Cardiac septum (tissue), 1 donor: ENCODE results near the gene CFAP65. TPM values are rescaled to one million over a fixed set of nuclear protein-coding genes. Genes with fewer than 3 reads are reported as not detected.
A peak's percentile ranks its signal among the peaks of the same experiment; 100 is the strongest.

Experiments used
- DNase-seq: peaks from one replicate; pipeline ENCODE4 v3.0.0-alpha.2; 2020; ENCODE audit warnings: low spot score
- intact Hi-C: fragments of 100-400 bp; cut with DNase I; formaldehyde crosslinking; loops from one replicate; pipeline ENCODE4 v1.14.0; 2022
- microRNA-seq: library from miRNA; unstranded; fragments of <30 nt; microRNA quantifications from one replicate; pipeline ENCODE4 v1.2.0, GENCODE V29; 2020
- total RNA-seq: library from RNA; stranded (reverse); fragmentation: NEBNext Ultra II Directional; extraction: Animal tissue kit (Norgen Biotek cat#: 25700); gene quantifications from one replicate; pipeline ENCODE4 v1.2.1, GENCODE V29; 2021
- donor health status: DM: no; HTN: no; CAD: no.

CFAP65 gene
- total RNA-seq, 1 donor from 2014 or later, result not detected

DNA sequence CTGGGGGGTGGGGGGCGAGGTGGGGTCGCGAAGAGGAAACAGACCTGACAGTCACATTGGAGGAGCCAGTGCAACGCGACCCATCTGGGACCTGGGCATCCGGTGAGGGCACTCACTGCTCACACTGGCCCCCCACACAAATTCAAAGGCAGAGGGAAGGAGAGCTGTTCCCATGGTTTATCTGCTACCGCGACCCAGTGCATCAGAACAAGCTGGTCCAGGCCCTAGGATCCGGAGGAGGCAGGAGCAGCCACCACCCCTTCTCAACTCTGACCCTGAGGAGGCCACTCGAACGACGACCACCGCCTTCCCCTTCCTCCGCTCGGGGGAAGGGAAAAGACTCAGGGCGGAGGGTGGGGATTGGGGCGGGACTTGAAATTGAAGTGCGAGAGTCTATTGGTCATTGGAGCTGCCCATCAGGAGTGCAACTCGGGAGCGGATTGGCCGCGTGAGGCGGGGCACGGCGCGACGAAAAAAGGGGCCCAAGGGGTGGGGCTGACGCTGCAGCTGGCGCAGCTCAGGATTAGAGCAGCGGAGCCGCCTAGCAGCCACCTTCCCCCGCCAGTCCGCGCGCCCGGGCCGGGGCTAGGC, 82.1 kb downstream of the CFAP65 start, which contains the start of gene CDK5R2:
CDK5R2 (plus strand) TSS at position 526 of the 591 bp plus-strand sequence. CDS start 155 bp downstream, outside the sequence.
- intact Hi-C loops, result no loop called here
- DNase-seq, result peak; percentile 81

GRCh38 chr2:218958276-218958675, 83.0 kb downstream of the CFAP65 start:
- DNase-seq, result peak; percentile 31
- intact Hi-C loops, result no loop called here

DNA sequence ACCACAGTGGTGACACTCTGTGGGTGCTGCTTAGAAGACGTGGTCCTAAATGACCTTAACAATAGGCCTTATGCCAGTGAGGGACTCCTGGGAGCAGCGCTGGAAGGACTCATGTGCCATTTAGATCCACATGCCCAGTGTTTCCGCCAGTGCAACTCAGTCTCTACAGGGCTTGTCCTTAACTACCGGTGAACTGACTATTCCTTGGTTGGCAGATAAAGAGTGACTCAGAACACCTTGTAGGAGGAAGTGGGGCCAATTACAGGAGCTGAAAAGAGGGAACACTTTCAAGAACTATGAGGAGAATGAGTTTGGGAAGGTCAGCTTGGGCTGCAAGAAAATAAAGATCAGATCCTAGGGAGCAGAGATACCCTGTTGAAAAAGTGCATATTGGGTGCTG, 83.6 kb downstream of the CFAP65 start:
- intact Hi-C loops, result no loop called here
- no peak for DNase-seq

DNA sequence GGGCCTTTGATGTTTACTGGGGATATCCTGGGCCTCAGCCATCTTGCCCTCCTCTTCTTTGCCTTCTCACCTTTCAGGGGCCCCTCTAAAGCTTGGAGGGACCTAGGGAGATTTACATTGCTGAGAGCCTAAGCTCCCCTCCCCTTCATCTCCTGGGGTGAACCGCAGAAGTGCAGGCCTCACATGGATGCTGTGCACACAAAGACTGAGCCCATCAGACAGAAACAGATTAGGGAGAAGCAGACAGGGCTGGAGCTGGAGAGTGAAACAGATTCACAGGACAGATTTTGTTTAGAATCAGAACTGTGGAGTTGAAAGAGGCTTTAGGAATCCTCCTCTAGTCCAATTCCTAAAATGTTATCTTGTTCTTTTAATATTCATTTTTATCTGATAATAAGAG, 85.3 kb downstream of the CFAP65 start:
- intact Hi-C loops, result no loop called here
- DNase-seq, result no peak

DNA sequence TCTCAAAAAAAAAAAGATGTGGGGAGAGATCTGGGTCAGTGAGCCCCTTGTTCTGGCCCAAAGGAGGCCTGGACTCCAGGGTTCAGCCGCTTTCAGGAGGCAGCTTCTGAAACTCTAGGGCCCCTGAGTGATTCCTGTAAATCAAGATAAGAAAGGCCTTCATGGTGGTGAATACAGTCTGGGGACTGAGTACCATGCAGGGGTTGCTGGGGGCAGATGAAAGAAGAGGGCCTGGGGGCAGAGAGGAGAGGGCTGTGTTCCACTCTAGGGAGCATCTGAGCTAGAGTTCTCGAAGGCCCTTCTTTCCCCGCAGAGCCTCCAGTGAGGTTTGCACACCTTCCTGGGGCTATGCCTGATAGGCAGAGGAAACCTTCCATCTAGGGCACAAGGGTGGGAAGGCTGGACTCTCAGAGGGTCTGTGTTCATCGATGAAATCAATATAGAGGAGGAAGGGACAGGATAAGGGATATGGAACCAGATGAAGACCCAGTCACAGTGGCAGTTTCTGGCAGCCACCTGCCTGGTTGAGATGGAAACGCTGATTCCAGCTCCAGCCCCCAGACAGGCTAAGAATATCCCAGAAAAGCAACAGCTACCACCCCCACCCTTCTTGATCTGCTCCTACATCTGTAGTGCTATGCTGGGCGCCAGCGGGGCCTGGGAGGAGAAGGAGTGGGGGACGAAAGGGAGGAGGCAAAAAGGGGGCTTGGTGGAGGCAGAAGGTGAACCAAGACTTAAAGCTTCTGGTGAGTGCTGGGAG, 86.6 kb downstream of the CFAP65 start:
- intact Hi-C loops, result no loop called here
- peak; percentile 22 for DNase-seq

GRCh38 chr2:218953366-218953954, 87.9 kb downstream of the CFAP65 start:
- peak; percentile 63 for DNase-seq
- intact Hi-C loops, result no loop called here

Small RNA genes within 50 kb of the gene (microRNA-seq; reads per million reads assigned to microRNA genes)
- not detected for gene MIR3131
- gene MIR375, result 30.7 reads per million, percentile 43 among the genes with 10 or more reads in this experiment

Other genes starting within 250 kb of the CFAP65 start
- 0.13 TPM for gene PRKAG3, start 209.7 kb downstream of the CFAP65 start, total RNA-seq
- 0.46 TPM for gene WNT6, start 181.7 kb downstream of the CFAP65 start, total RNA-seq
- gene WNT10A, start 160.7 kb downstream of the CFAP65 start, total RNA-seq, result not detected
- not detected for gene CDK5R2, start 81.8 kb downstream of the CFAP65 start, total RNA-seq
- gene FEV, start 56.3 kb downstream of the CFAP65 start, total RNA-seq, result not detected
- not detected for gene CRYBA2, start 48.1 kb downstream of the CFAP65 start, total RNA-seq
- not detected for gene IHH, start 19.4 kb upstream of the CFAP65 start, total RNA-seq
- 6.7 TPM for gene NHEJ1, start 119.3 kb upstream of the CFAP65 start, total RNA-seq
- gene SLC23A3, start 128.5 kb upstream of the CFAP65 start, total RNA-seq, result 0.48 TPM
- gene CNPPD1, start 135.4 kb upstream of the CFAP65 start, total RNA-seq, result 67.6 TPM
- 31.2 TPM for gene RETREG2, start 136.8 kb upstream of the CFAP65 start, total RNA-seq
- 23.9 TPM for gene ZFAND2B, start 165.3 kb upstream of the CFAP65 start, total RNA-seq
- gene ABCB6, start 177.4 kb upstream of the CFAP65 start, total RNA-seq, result 17.4 TPM
- gene ATG9A, start 188.1 kb upstream of the CFAP65 start, total RNA-seq, result 66.3 TPM
- gene ANKZF1, start 188.3 kb upstream of the CFAP65 start, total RNA-seq, result 22.4 TPM
- gene GLB1L, start 203.9 kb upstream of the CFAP65 start, total RNA-seq, result 2.0 TPM
- 16.3 TPM for gene STK16, start 204.0 kb upstream of the CFAP65 start, total RNA-seq
- gene TUBA4B, start 211.7 kb upstream of the CFAP65 start, total RNA-seq, result not detected
- 164 TPM for gene TUBA4A, start 212.4 kb upstream of the CFAP65 start, total RNA-seq
- gene DNAJB2, start 237.8 kb upstream of the CFAP65 start, total RNA-seq, result 78.0 TPM